ENCODE data around the gene CCL2.

- no peak for TF ChIP-seq CTCF (IDR thresholded peaks at IDR 0.05)
- no peak for TF ChIP-seq POLR2A (IDR thresholded peaks at IDR 0.05)
These were observed 20.8 kb downstream of the CCL2 start for GRCh38 chr17:34275881-34276280.

Data from breast epithelium (tissue), 3 donors.